Measurements from ENCODE around the gene PALLD. TPM values are rescaled to one million over a fixed set of nuclear protein-coding genes. Genes with fewer than 3 reads are reported as not detected.

Gene PALLD
- total RNA-seq, 2 experiments from 2014 or later: 1.2 to 1.3 TPM

- POLR2A ChIA-PET: no interaction called here
- H3K4me3 Mint-ChIP-seq: no peak overlapping the region
- no peak overlapping the region for H3K27ac Mint-ChIP-seq
- CTCF ChIA-PET: interaction anchor here (1.4 to 1.6 kb wide), 2 partner anchors 14 to 32 kb away, joined by 3 read pairs; no protein-coding TSS in a partner anchor
- H3K4me1 Mint-ChIP-seq (ENCODE audit: low read depth): no peaks in the 10 kb centered on the region
- no peak for DNase-seq
- H3K36me3 Mint-ChIP-seq (ENCODE audit: low read depth): no peaks in the 10 kb centered on the region
- H3K27me3 Mint-ChIP-seq (ENCODE audit: low read depth): peaks cover 19% of the 10 kb centered on the region
- H3K9me3 Mint-ChIP-seq (ENCODE audit: insufficient read depth): no peaks in the 10 kb centered on the region
- ATAC-seq: no peak
Observed at GRCh38 chr4:168528131-168528949, 31.5 kb downstream of the PALLD start.

GRCh38 chr4:168529257-168529656 is 32.4 kb downstream of the PALLD start:
- ChIA-PET POLR2A (no interaction called here), CTCF (interaction anchor here (1.4 kb wide), 1 partner anchor 31 kb away, joined by 3 read pairs; no protein-coding TSS in a partner anchor)
- H3K27me3 Mint-ChIP-seq (ENCODE audit: low read depth): peaks cover 19% of the 10 kb centered on the region
- no peaks in the 10 kb centered on the region for H3K9me3 Mint-ChIP-seq (ENCODE audit: insufficient read depth)
- H3K36me3 Mint-ChIP-seq (ENCODE audit: low read depth): no peaks in the 10 kb centered on the region
- no peak overlapping the region for H3K4me3 Mint-ChIP-seq
- no peaks in the 10 kb centered on the region for H3K4me1 Mint-ChIP-seq (ENCODE audit: low read depth)
- ATAC-seq: no peak
- no peak for DNase-seq
- no peak overlapping the region for H3K27ac Mint-ChIP-seq

GRCh38 chr4:168531305-168531704 is 34.5 kb downstream of the PALLD start:
- DNase-seq (no peak), ATAC-seq (no peak)
- CTCF ChIA-PET: no interaction called here
- Mint-ChIP-seq H3K36me3 (ENCODE audit: low read depth) (no peaks in the 10 kb centered on the region), H3K4me1 (ENCODE audit: low read depth) (no peaks in the 10 kb centered on the region), H3K9me3 (ENCODE audit: insufficient read depth) (no peaks in the 10 kb centered on the region), H3K27me3 (ENCODE audit: low read depth) (peaks cover 20% of the 10 kb centered on the region), H3K4me3 (no peak overlapping the region), H3K27ac (no peak overlapping the region)
- POLR2A ChIA-PET: no interaction called here

- ChIA-PET POLR2A (no interaction called here), CTCF (no interaction called here)
- Mint-ChIP-seq H3K4me3 (no peak overlapping the region), H3K36me3 (ENCODE audit: low read depth) (no peaks in the 10 kb centered on the region), H3K27ac (no peak overlapping the region), H3K27me3 (ENCODE audit: low read depth) (peaks cover 9% of the 10 kb centered on the region), H3K9me3 (ENCODE audit: insufficient read depth) (no peaks in the 10 kb centered on the region), H3K4me1 (ENCODE audit: low read depth) (no peaks in the 10 kb centered on the region)
- DNase-seq (no peak), ATAC-seq (no peak)
Observed at GRCh38 chr4:168534535-168534934, 37.7 kb downstream of the PALLD start.

GRCh38 chr4:168535689-168536088 is 38.8 kb downstream of the PALLD start:
- no peak for ATAC-seq

GRCh38 chr4:168536448-168536847 is 39.6 kb downstream of the PALLD start:
- H3K9me3 Mint-ChIP-seq (ENCODE audit: insufficient read depth): no peaks in the 10 kb centered on the region
- H3K4me1 Mint-ChIP-seq (ENCODE audit: low read depth): no peaks in the 10 kb centered on the region
- ATAC-seq: no peak
- CTCF ChIA-PET: no interaction called here
- peaks cover 9% of the 10 kb centered on the region for H3K27me3 Mint-ChIP-seq (ENCODE audit: low read depth)
- no peaks in the 10 kb centered on the region for H3K36me3 Mint-ChIP-seq (ENCODE audit: low read depth)
- POLR2A ChIA-PET: no interaction called here
- H3K4me3 Mint-ChIP-seq: no peak overlapping the region
- H3K27ac Mint-ChIP-seq: no peak overlapping the region
- DNase-seq: no peak

More at GRCh38 chr4:168535689-168536088, 38.8 kb downstream of the PALLD start:
- peaks cover 10% of the 10 kb centered on the region for H3K27me3 Mint-ChIP-seq (ENCODE audit: low read depth)
- no peaks in the 10 kb centered on the region for H3K9me3 Mint-ChIP-seq (ENCODE audit: insufficient read depth)
- H3K4me3 Mint-ChIP-seq: no peak overlapping the region
- no peak overlapping the region for H3K27ac Mint-ChIP-seq
- no peaks in the 10 kb centered on the region for H3K4me1 Mint-ChIP-seq (ENCODE audit: low read depth)
- DNase-seq: no peak
- H3K36me3 Mint-ChIP-seq (ENCODE audit: low read depth): no peaks in the 10 kb centered on the region
- ChIA-PET CTCF (no interaction called here), POLR2A (no interaction called here)

- POLR2A ChIA-PET: no interaction called here
- CTCF ChIA-PET: no interaction called here
- H3K9me3 Mint-ChIP-seq (ENCODE audit: insufficient read depth): no peaks in the 10 kb centered on the region
- peaks cover 8% of the 10 kb centered on the region for H3K27me3 Mint-ChIP-seq (ENCODE audit: low read depth)
- H3K27ac Mint-ChIP-seq: no peak overlapping the region
- no peaks in the 10 kb centered on the region for H3K4me1 Mint-ChIP-seq (ENCODE audit: low read depth)
- no peak overlapping the region for H3K4me3 Mint-ChIP-seq
- ATAC-seq: no peak
- no peaks in the 10 kb centered on the region for H3K36me3 Mint-ChIP-seq (ENCODE audit: low read depth)
- no peak for DNase-seq
Observed at GRCh38 chr4:168537086-168537485, 40.2 kb downstream of the PALLD start.

GRCh38 chr4:168537571-168537970 is 40.7 kb downstream of the PALLD start:
- H3K4me1 Mint-ChIP-seq (ENCODE audit: low read depth): no peaks in the 10 kb centered on the region
- POLR2A ChIA-PET: no interaction called here
- DNase-seq: no peak
- H3K36me3 Mint-ChIP-seq (ENCODE audit: low read depth): no peaks in the 10 kb centered on the region
- H3K27ac Mint-ChIP-seq: no peak overlapping the region
- CTCF ChIA-PET: no interaction called here
- no peak overlapping the region for H3K4me3 Mint-ChIP-seq
- peaks cover 8% of the 10 kb centered on the region for H3K27me3 Mint-ChIP-seq (ENCODE audit: low read depth)
- ATAC-seq: no peak
- no peaks in the 10 kb centered on the region for H3K9me3 Mint-ChIP-seq (ENCODE audit: insufficient read depth)

- Mint-ChIP-seq H3K27me3 (ENCODE audit: low read depth) (peaks cover 8% of the 10 kb centered on the region), H3K36me3 (ENCODE audit: low read depth) (no peaks in the 10 kb centered on the region), H3K9me3 (ENCODE audit: insufficient read depth) (no peaks in the 10 kb centered on the region), H3K4me1 (ENCODE audit: low read depth) (no peaks in the 10 kb centered on the region), H3K4me3 (no peak overlapping the region), H3K27ac (no peak overlapping the region)
- ATAC-seq (no peak), DNase-seq (no peak)
- ChIA-PET CTCF (no interaction called here), POLR2A (no interaction called here)
Observed at GRCh38 chr4:168538632-168539031, 41.8 kb downstream of the PALLD start.

- Mint-ChIP-seq H3K27ac (no peak overlapping the region), H3K4me1 (ENCODE audit: low read depth) (no peaks in the 10 kb centered on the region), H3K4me3 (no peak overlapping the region), H3K9me3 (ENCODE audit: insufficient read depth) (no peaks in the 10 kb centered on the region), H3K27me3 (ENCODE audit: low read depth) (peaks cover 11% of the 10 kb centered on the region), H3K36me3 (ENCODE audit: low read depth) (no peaks in the 10 kb centered on the region)
- ChIA-PET POLR2A (no interaction called here), CTCF (no interaction called here)
- ATAC-seq (no peak), DNase-seq (no peak)
Observed at GRCh38 chr4:168540086-168540485, 43.2 kb downstream of the PALLD start.

GRCh38 chr4:168540503-168541265 is 43.8 kb downstream of the PALLD start:
- ATAC-seq: no peak
- Mint-ChIP-seq H3K4me3 (no peak overlapping the region), H3K36me3 (ENCODE audit: low read depth) (no peaks in the 10 kb centered on the region), H3K27me3 (ENCODE audit: low read depth) (peaks cover 11% of the 10 kb centered on the region), H3K9me3 (ENCODE audit: insufficient read depth) (no peaks in the 10 kb centered on the region), H3K4me1 (ENCODE audit: low read depth) (no peaks in the 10 kb centered on the region), H3K27ac (no peak overlapping the region)
- ChIA-PET CTCF (no interaction called here), POLR2A (no interaction called here)
- no peak for DNase-seq

GRCh38 chr4:168541266-168541953 is 44.6 kb downstream of the PALLD start:
- ChIA-PET CTCF (no interaction called here), POLR2A (no interaction called here)
- DNase-seq: no peak
- H3K9me3 Mint-ChIP-seq (ENCODE audit: insufficient read depth): no peaks in the 10 kb centered on the region
- no peak for ATAC-seq
- no peaks in the 10 kb centered on the region for H3K36me3 Mint-ChIP-seq (ENCODE audit: low read depth)
- peaks cover 7% of the 10 kb centered on the region for H3K27me3 Mint-ChIP-seq (ENCODE audit: low read depth)
- H3K4me3 Mint-ChIP-seq: no peak overlapping the region
- no peak overlapping the region for H3K27ac Mint-ChIP-seq
- no peaks in the 10 kb centered on the region for H3K4me1 Mint-ChIP-seq (ENCODE audit: low read depth)
